ENCODE measurements around the gene FES. TPM values are rescaled to one million over a fixed set of nuclear protein-coding genes. Genes with fewer than 3 reads are reported as not detected.

FES gene
- total and polyA plus RNA-seq, 12 donors = 8.6 to 27.7 (median 12.9) TPM

DNA sequence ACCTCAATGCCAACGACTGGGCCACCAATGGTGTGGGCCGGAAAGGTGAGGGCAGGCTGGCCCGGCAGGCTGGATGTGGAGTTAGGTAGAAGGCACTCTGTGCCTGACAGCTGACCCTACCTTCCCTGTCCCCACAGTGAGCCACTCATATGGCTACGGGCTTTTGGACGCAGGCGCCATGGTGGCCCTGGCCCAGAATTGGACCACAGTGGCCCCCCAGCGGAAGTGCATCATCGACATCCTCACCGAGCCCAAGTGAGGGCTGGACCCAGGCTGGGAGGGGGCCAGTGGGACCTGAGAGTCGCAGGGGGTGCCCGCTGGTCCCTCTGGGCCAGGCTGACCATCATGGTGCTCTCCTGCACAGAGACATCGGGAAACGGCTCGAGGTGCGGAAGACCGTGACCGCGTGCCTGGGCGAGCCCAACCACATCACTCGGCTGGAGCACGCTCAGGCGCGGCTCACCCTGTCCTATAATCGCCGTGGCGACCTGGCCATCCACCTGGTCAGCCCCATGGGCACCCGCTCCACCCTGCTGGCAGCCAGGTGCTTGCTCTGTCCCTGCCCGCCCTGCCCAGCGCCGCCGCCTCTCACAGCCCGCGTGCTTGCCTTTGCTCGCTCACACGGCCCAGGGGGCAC is 4.5 kb upstream of the FES start:
- 95% methylated on average over 35 of the region's 35 CpGs for WGBS, 2 donors
- peaks cover 5 to 30% (median 19%) of the 10 kb centered on the region in 9 donors for H3K4me1 ChIP-seq
- H3K36me3 ChIP-seq = peaks cover 5 to 81% (median 59%) of the 10 kb centered on the region in 9 donors
- TF ChIP-seq, protein P1, sequence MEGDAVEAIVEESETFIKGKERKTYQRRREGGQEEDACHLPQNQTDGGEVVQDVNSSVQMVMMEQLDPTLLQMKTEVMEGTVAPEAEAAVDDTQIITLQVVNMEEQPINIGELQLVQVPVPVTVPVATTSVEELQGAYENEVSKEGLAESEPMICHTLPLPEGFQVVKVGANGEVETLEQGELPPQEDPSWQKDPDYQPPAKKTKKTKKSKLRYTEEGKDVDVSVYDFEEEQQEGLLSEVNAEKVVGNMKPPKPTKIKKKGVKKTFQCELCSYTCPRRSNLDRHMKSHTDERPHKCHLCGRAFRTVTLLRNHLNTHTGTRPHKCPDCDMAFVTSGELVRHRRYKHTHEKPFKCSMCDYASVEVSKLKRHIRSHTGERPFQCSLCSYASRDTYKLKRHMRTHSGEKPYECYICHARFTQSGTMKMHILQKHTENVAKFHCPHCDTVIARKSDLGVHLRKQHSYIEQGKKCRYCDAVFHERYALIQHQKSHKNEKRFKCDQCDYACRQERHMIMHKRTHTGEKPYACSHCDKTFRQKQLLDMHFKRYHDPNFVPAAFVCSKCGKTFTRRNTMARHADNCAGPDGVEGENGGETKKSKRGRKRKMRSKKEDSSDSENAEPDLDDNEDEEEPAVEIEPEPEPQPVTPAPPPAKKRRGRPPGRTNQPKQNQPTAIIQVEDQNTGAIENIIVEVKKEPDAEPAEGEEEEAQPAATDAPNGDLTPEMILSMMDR (IDR thresholded peaks at IDR 0.05) = no peak
- DNase-seq (no peak), ATAC-seq (no peak)
- H3K27me3 ChIP-seq = no peaks in the 10 kb centered on the region
- no peaks in the 10 kb centered on the region for H3K9me3 ChIP-seq
- H3K4me3 ChIP-seq = no peak overlapping the region
- H3K27ac ChIP-seq = no peak overlapping the region
- intact Hi-C loops (cut with DNase I) = loop anchor here in 4 of 10 donors (5.0 to 10.0 kb wide), 4 partner anchors 165 to 385 kb away; partner anchors contain the start of genes BLM (in 2 of the 4) and CRTC3 (in 1 of the 4)

DNA sequence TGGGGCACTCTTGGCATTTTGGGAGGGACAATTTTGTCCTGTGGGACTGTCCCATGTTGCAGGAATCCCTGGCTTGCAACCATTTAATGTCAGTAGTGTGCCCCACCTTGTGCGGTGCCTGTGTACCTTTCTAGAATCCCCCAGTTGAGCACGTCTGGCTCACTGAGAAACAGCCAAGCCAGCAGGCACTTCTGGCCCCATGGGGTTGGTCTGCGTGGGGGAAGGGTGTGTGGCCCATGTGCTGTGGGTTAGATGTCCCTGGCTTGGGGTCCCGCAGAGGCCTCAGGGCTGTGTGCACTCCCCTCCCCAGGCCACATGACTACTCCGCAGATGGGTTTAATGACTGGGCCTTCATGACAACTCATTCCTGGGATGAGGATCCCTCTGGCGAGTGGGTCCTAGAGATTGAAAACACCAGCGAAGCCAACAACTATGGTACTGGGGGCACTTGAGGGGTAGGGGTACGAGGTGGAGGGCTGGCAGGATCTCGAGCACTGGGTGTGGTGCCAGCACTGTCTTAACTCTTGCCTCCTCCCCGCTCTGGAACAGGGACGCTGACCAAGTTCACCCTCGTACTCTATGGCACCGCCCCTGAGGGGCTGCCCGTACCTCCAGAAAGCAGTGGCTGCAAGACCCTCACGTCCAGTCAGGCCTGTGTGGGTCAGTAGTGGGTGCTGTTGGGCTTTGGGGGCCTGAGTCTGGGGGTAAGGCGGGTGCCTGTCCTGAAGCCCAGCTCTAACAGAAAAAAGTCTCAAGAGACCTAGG is 3.7 kb upstream of the FES start:
- intact Hi-C loops (cut with DNase I) = loop anchor here in 4 of 10 donors (10.0 kb wide), 3 partner anchors 166 to 386 kb away; partner anchors contain the start of genes BLM (in 2 of the 4) and CRTC3 (in 1 of the 4)
- Histone ChIP-seq H3K36me3 (peaks cover 5 to 76% (median 59%) of the 10 kb centered on the region in 9 donors), H3K4me1 (peaks cover 10 to 32% (median 24%) of the 10 kb centered on the region in 9 donors), H3K27ac (no peak overlapping the region), H3K4me3 (no peak overlapping the region), H3K27me3 (no peaks in the 10 kb centered on the region), H3K9me3 (no peaks in the 10 kb centered on the region)
- TF ChIP-seq, protein P1 (IDR thresholded peaks at IDR 0.05) = no peak
- no peak for DNase-seq
- no peak for ATAC-seq
- 86% methylated on average over 16 of the region's 16 CpGs for WGBS, 2 donors

DNA sequence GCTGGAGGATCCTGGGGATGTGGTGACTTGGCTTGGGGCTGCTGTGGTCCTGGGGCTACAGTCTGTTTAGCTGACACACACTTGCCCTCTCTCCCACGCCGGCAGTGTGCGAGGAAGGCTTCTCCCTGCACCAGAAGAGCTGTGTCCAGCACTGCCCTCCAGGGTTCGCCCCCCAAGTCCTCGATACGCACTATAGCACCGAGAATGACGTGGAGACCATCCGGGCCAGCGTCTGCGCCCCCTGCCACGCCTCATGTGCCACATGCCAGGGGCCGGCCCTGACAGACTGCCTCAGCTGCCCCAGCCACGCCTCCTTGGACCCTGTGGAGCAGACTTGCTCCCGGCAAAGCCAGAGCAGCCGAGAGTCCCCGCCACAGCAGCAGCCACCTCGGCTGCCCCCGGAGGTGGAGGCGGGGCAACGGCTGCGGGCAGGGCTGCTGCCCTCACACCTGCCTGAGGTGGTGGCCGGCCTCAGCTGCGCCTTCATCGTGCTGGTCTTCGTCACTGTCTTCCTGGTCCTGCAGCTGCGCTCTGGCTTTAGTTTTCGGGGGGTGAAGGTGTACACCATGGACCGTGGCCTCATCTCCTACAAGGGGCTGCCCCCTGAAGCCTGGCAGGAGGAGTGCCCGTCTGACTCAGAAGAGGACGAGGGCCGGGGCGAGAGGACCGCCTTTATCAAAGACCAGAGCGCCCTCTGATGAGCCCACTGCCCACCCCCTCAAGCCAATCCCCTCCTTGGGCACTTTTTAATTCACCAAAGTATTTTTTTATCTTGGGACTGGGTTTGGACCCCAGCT is 2.9 kb upstream of the FES start:
- Histone ChIP-seq H3K36me3 (peaks cover 5 to 69% (median 50%) of the 10 kb centered on the region in 9 donors), H3K9me3 (no peaks in the 10 kb centered on the region), H3K27ac (peak overlapping the region in 2 of 10 donors; percentile 99 to 100), H3K4me3 (no peak overlapping the region), H3K27me3 (no peaks in the 10 kb centered on the region), H3K4me1 (peaks cover 11 to 40% (median 32%) of the 10 kb centered on the region in 9 donors)
- 87 to 88% methylated on average over 34 to 35 of the region's 35 CpGs for WGBS, 2 donors
- no peak for ATAC-seq
- TF ChIP-seq, protein P1 (IDR thresholded peaks at IDR 0.05) = no peak
- intact Hi-C loops (cut with DNase I) = loop anchor here in 4 of 10 donors (10.0 kb wide), 3 partner anchors 167 to 387 kb away; partner anchors contain the start of genes BLM (in 2 of the 4) and CRTC3 (in 1 of the 4)
- no peak for DNase-seq

Measured in heart right ventricle (tissue), 16 donors.